H9 (cell line): ENCODE measurements around the gene TRAPPC2L. TPM values are rescaled to one million over a fixed set of nuclear protein-coding genes. Genes with fewer than 3 reads are reported as not detected.

Experiments
- DNase-seq: peaks from one replicate; pipeline ENCODE4 v3.0.0-alpha.2; 2017
- H2AFZ ChIP-seq: one replicate; pipeline ENCODE4 v1.6.1; 2013; ENCODE audit warnings: mild to moderate bottlenecking, low read length, control low read depth, moderate library complexity
- H2AK5ac ChIP-seq: 2 replicates; pipeline ENCODE4 v1.6.1; 2013; ENCODE audit warnings: low read length, control low read depth, mixed read lengths; ENCODE audit not compliant: insufficient read length
- H2BK120ac ChIP-seq: one replicate; pipeline ENCODE4 v1.6.1; 2013; ENCODE audit warnings: low read depth, mild to moderate bottlenecking, low read length, control low read depth, inconsistent platforms; ENCODE audit not compliant: poor library complexity, severe bottlenecking
- H2BK12ac ChIP-seq: 2 replicates; pipeline ENCODE4 v1.6.1; 2013; ENCODE audit warnings: low read length, control low read depth, mixed read lengths, low read depth; ENCODE audit not compliant: insufficient read length
- H2BK15ac ChIP-seq: 2 replicates; pipeline ENCODE4 v1.6.1; 2013; ENCODE audit warnings: low read depth, low read length, control low read depth
- H2BK20ac ChIP-seq: one replicate; pipeline ENCODE4 v1.6.1; 2013; ENCODE audit warnings: low read depth, mild to moderate bottlenecking, low read length, control low read depth, inconsistent platforms; ENCODE audit not compliant: poor library complexity, severe bottlenecking
- H2BK5ac ChIP-seq: 2 replicates; pipeline ENCODE4 v1.6.1; 2013; ENCODE audit warnings: low read length, control low read depth, mixed read lengths; ENCODE audit not compliant: insufficient read length
- H3K14ac ChIP-seq: 2 replicates; pipeline ENCODE4 v1.6.1; 2013; ENCODE audit warnings: low read length, control low read depth; ENCODE audit not compliant: insufficient read depth
- H3K18ac ChIP-seq: 2 replicates; pipeline ENCODE4 v1.6.1; 2013; ENCODE audit warnings: low read depth, mild to moderate bottlenecking, mixed read lengths, low read length, control low read depth; ENCODE audit not compliant: insufficient read length
- H3K23ac ChIP-seq: 2 replicates; pipeline ENCODE4 v1.6.1; 2013; ENCODE audit warnings: low read length, control low read depth, mixed read lengths, low read depth; ENCODE audit not compliant: insufficient read length
- H3K23me2 ChIP-seq: 2 replicates; pipeline ENCODE4 v1.6.1; 2013; ENCODE audit warnings: low read depth, mild to moderate bottlenecking, mixed read lengths, low read length, control low read depth; ENCODE audit not compliant: insufficient read length, poor library complexity, severe bottlenecking
- H3K27ac ChIP-seq: 2 replicates; pipeline ENCODE4 v1.5.1; 2013; ENCODE audit warnings: low read length, control low read depth, mixed read lengths, low read depth; ENCODE audit not compliant: insufficient read length
- H3K27me3 ChIP-seq: 2 replicates; pipeline ENCODE4 v1.6.1; 2013; ENCODE audit warnings: low read length, control low read depth, inconsistent platforms; ENCODE audit not compliant: insufficient read depth
- H3K4ac ChIP-seq: 2 replicates; pipeline ENCODE4 v1.6.1; 2013; ENCODE audit warnings: low read depth, mild to moderate bottlenecking, control low read depth, inconsistent platforms, low read length, moderate library complexity
- H3K4me1 ChIP-seq: 2 replicates; pipeline ENCODE4 v1.6.1; 2013; ENCODE audit warnings: low read length, control low read depth, inconsistent platforms; ENCODE audit not compliant: insufficient read depth
- H3K4me2 ChIP-seq: 2 replicates; pipeline ENCODE4 v1.6.1; 2013; ENCODE audit warnings: low read length, control low read depth, mixed read lengths; ENCODE audit not compliant: insufficient read length, insufficient read depth
- H3K56ac ChIP-seq: 2 replicates; pipeline ENCODE4 v1.6.1; 2013; ENCODE audit warnings: low read depth, mild to moderate bottlenecking, mixed read lengths, low read length, control low read depth; ENCODE audit not compliant: insufficient read length
- H3K79me1 ChIP-seq: 2 replicates; pipeline ENCODE4 v1.6.1; 2013; ENCODE audit warnings: low read depth, mild to moderate bottlenecking, moderate library complexity, low read length, control low read depth, inconsistent platforms; ENCODE audit not compliant: insufficient read depth, poor library complexity, severe bottlenecking
- H3K79me2 ChIP-seq: 2 replicates; pipeline ENCODE4 v1.6.1; 2013; ENCODE audit warnings: low read length, control low read depth, inconsistent platforms; ENCODE audit not compliant: insufficient read depth
- H3K9ac ChIP-seq: 2 replicates; pipeline ENCODE4 v1.6.1; 2013; ENCODE audit warnings: low read length, control low read depth, mixed read lengths; ENCODE audit not compliant: insufficient read length; ENCODE audit errors: extremely low read depth
- H3K9me3 ChIP-seq: one replicate; pipeline ENCODE4 v1.6.1; 2013; ENCODE audit warnings: low read depth, low read length, inconsistent platforms; ENCODE audit not compliant: control insufficient read depth
- H3T11ph ChIP-seq: one replicate; pipeline ENCODE4 v1.6.1; 2013; ENCODE audit warnings: mild to moderate bottlenecking, low read length, control low read depth, inconsistent platforms
- H4K20me1 ChIP-seq: one replicate; pipeline ENCODE4 v1.6.1; 2013; ENCODE audit not compliant: control insufficient read depth, insufficient read length, insufficient read depth
- H4K5ac ChIP-seq: 2 replicates; pipeline ENCODE4 v1.6.1; 2013; ENCODE audit warnings: low read depth, mild to moderate bottlenecking, mixed read lengths, low read length, control low read depth; ENCODE audit not compliant: insufficient read length
- H4K8ac ChIP-seq: replicated peaks from 2 replicates; pipeline ENCODE4 v1.6.1; 2013; ENCODE audit warnings: low read length, control low read depth, mixed read lengths, low read depth; ENCODE audit not compliant: insufficient read length
- H4K91ac ChIP-seq: 2 replicates; pipeline ENCODE4 v1.6.1; 2013; ENCODE audit warnings: low read depth, mild to moderate bottlenecking, moderate library complexity, mixed read lengths, low read length, control low read depth; ENCODE audit not compliant: insufficient read length
- H3K27ac Mint-ChIP-seq, 3 experiments: 2 replicates in 2 of 3; 3 replicates in 1 of 3; pipeline ENCODE4 v1.8.0; 2020 to 2021; ENCODE audit warnings: mixed read lengths in 3 of 3, mild to moderate bottlenecking in 1 of 3, moderate library complexity in 1 of 3
- H3K27me3 Mint-ChIP-seq: 2 replicates; pipeline ENCODE4 v1.8.0; 2021; ENCODE audit warnings: low read depth, mild to moderate bottlenecking, moderate library complexity, mixed read lengths
- H3K36me3 Mint-ChIP-seq, 3 experiments: 2 replicates in 2 of 3; 3 replicates in 1 of 3; pipeline ENCODE4 v1.8.0; 2020 to 2021; ENCODE audit warnings: low read depth in 3 of 3, mixed read lengths in 3 of 3; ENCODE audit not compliant: insufficient read depth in 1 of 3
- H3K4me1 Mint-ChIP-seq, 2 experiments: 2 replicates each; pipeline ENCODE4 v1.8.0; 2020; ENCODE audit warnings: mixed read lengths in 2 of 2
- H3K4me3 Mint-ChIP-seq, 2 experiments: 2 replicates in 1 of 2; 3 replicates in 1 of 2; pipeline ENCODE4 v1.8.0; 2020 to 2021; ENCODE audit warnings: mild to moderate bottlenecking in 2 of 2, mixed read lengths in 2 of 2, moderate library complexity in 1 of 2
- H3K9me3 Mint-ChIP-seq, 2 experiments: 2 replicates in 1 of 2; 3 replicates in 1 of 2; pipeline ENCODE4 v1.8.0; 2020; ENCODE audit warnings: mild to moderate bottlenecking in 2 of 2, mixed read lengths in 2 of 2, moderate library complexity in 1 of 2
- CTCF ChIP-seq: fragments of 200-600 bp; sonication (generic); conservative IDR thresholded peaks from 3 replicates; pipeline ENCODE4 v1.8.0; 2021; ENCODE audit warnings: antibody characterized with exemption, mild to moderate bottlenecking
- WGBS: extraction: QIAGEN DNeasy Blood & Tissue Kit; methylation state at CpG from one replicate; pipeline ENCODE4 v1.1.7; 2013; ENCODE audit warnings: missing lambda C conversion rate, low lambda C conversion rate, mixed read lengths; ENCODE audit not compliant: insufficient read length; ENCODE audit errors: extremely low coverage; 5-methylcytosine and 5-hydroxymethylcytosine counted together
- total RNA-seq: library from RNA; stranded (reverse); gene quantifications from 2 replicates; pipeline ENCODE4 v1.2.1, GENCODE V29; 2021

TRAPPC2L gene
- total RNA-seq, 1 experiment from 2014 or later, result 90.3 TPM

DNA sequence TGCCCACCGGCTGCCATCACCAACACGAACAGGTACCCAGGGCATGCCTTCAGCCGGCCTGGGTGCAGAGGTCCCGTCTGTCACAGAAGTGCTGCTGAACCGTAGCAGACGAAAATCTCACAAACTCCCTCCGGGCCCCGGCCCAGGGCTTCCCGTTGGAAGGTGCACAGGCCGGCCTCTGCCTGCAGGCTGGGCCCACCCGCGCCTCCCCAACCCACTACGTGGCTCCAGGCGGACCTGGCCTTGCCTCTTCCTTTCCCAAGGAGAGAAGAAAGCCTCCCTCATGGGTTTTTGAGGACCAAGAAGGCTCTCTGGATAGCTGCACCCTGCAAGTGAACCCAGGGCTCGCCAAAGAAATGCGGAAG is 55.0 kb downstream of the TRAPPC2L start:
- H3K4me3 Mint-ChIP-seq, result no peak overlapping the region

More for the DNA sequence above, 55.0 kb downstream of the TRAPPC2L start:
- no CpG with 5 or more reads among the region's 16 CpGs for WGBS
- H3T11ph ChIP-seq, result no peak overlapping the region
- Mint-ChIP-seq H3K9me3 (peaks cover 0 to 9% of the 10 kb centered on the region in 2 experiments; a peak in 2 of 5 replicates), H3K4me1 (peaks cover 3 to 13% of the 10 kb centered on the region in 2 experiments; a peak in 3 of 4 replicates), H3K36me3 (no peaks in the 10 kb centered on the region), H3K27ac (no peak overlapping the region), H3K27me3 (no peaks in the 10 kb centered on the region; the same call in none of the 2 replicates)
- H2BK120ac ChIP-seq, result no peak overlapping the region
- H3K4me1 ChIP-seq, result no peaks in the 10 kb centered on the region
- H3K79me1 ChIP-seq, result no peaks in the 10 kb centered on the region
- H3K14ac ChIP-seq, result no peak overlapping the region; the same call in 1 of the 2 replicates
- no peaks in the 10 kb centered on the region for H4K20me1 ChIP-seq
- H2AK5ac ChIP-seq, result no peak overlapping the region
- no peak overlapping the region for H3K9ac ChIP-seq
- H2AFZ ChIP-seq, result no peak overlapping the region
- H3K18ac ChIP-seq, result no peak overlapping the region
- no peak overlapping the region for H4K8ac ChIP-seq
- no peaks in the 10 kb centered on the region for H3K23me2 ChIP-seq
- H3K4ac ChIP-seq, result no peak overlapping the region
- H3K27me3 ChIP-seq, result no peaks in the 10 kb centered on the region
- H2BK12ac ChIP-seq, result no peak overlapping the region
- H4K91ac ChIP-seq, result no peak overlapping the region
- H3K23ac ChIP-seq, result no peak overlapping the region
- no peak for DNase-seq
- TF ChIP-seq CTCF, result no peak
- H2BK20ac ChIP-seq, result no peak overlapping the region
- H2BK5ac ChIP-seq, result no peak overlapping the region
- H3K27ac ChIP-seq, result no peak overlapping the region
- no peak overlapping the region for H3K4me2 ChIP-seq
- no peaks in the 10 kb centered on the region for H3K9me3 ChIP-seq
- no peaks in the 10 kb centered on the region for H3K79me2 ChIP-seq
- H3K56ac ChIP-seq, result no peak overlapping the region
- no peak overlapping the region for H2BK15ac ChIP-seq
- H4K5ac ChIP-seq, result no peak overlapping the region

Other genes starting within 250 kb of the TRAPPC2L start
- gene IL17C, start 218.6 kb upstream of the TRAPPC2L start, total RNA-seq, result 0.29 and 0.31 TPM in 2 replicates
- gene CYBA, start 206.1 kb upstream of the TRAPPC2L start, total RNA-seq, result 153 and 160 TPM in 2 replicates
- gene MVD, start 194.0 kb upstream of the TRAPPC2L start, total RNA-seq, result 53.2 and 57.1 TPM in 2 replicates
- 3.2 and 3.7 TPM in 2 replicates for gene SNAI3, start 170.6 kb upstream of the TRAPPC2L start, total RNA-seq
- 22.3 and 26.5 TPM in 2 replicates for gene RNF166, start 150.7 kb upstream of the TRAPPC2L start, total RNA-seq
- gene CTU2, start 150.6 kb upstream of the TRAPPC2L start, total RNA-seq, result 31.5 and 32.8 TPM in 2 replicates
- 67.8 and 71.1 TPM in 2 replicates for gene PIEZO1, start 71.9 kb upstream of the TRAPPC2L start, total RNA-seq
- 74.1 and 79.7 TPM in 2 replicates for gene CDT1, start 53.3 kb upstream of the TRAPPC2L start, total RNA-seq
- 246 and 254 TPM in 2 replicates for gene APRT, start 45.2 kb upstream of the TRAPPC2L start, total RNA-seq
- 20.0 and 20.3 TPM in 2 replicates for gene GALNS, start 180 bp upstream of the TRAPPC2L start, total RNA-seq
- not detected in 2 replicates for gene PABPN1L, start 9.5 kb downstream of the TRAPPC2L start, total RNA-seq
- gene CBFA2T3, start 120.1 kb downstream of the TRAPPC2L start, total RNA-seq, result 2.8 and 2.9 TPM in 2 replicates
- gene ACSF3, start 236.7 kb downstream of the TRAPPC2L start, total RNA-seq, result 22.3 and 31.3 TPM in 2 replicates